ENCODE results near the gene FGF10. TPM values are rescaled to one million over a fixed set of nuclear protein-coding genes. Genes with fewer than 3 reads are reported as not detected.

The FGF10 gene
- total RNA-seq, 2 experiments from 2014 or later = not detected

DNA sequence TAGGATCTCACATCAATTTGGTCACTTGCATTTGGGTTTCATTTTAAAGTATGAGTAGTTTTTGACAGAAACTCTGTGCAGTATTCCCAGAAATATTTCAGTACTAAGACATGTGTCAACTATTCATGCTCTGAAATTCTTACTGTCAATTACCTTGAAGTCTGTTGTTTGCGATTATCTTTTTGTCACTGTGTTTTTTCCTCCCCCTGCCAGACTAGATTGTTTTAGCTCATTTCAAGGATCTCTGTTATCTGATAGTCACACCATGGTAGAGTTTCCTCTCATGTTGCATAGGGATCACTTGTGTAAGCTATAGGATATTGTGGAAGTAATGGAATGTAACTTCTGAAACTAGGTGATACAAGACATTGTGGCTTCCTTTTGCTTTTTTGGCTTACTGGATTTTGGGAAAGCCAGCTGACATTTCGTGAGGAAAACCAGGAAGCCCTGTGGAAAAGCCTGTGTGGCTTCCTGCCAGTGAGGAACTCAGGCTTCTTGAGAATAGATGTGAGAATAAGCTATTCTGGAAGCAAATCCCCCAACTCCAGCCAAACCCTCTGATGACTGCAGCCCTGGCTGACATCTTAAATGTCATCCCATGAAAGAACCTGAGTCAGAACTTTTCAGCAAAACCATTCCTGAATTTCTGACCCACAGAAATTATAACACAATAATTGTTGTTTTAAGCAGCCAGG is 122.2 kb downstream of the FGF10 start:
- H3K27ac Mint-ChIP-seq = no peak overlapping the region
- H3K4me3 Mint-ChIP-seq = no peak overlapping the region
- H3K27me3 Mint-ChIP-seq = no peaks in the 10 kb centered on the region
- H3K36me3 Mint-ChIP-seq = no peaks in the 10 kb centered on the region
- no peaks in the 10 kb centered on the region for H3K4me1 Mint-ChIP-seq
- POLR2A ChIA-PET = no interaction called here
- DNase-seq = no peak
- ATAC-seq (ENCODE audit: low read depth) = no peak
- no peaks in the 10 kb centered on the region for H3K9me3 Mint-ChIP-seq

- no peaks in the 10 kb centered on the region for H3K9me3 Mint-ChIP-seq
- H3K4me3 Mint-ChIP-seq = no peak overlapping the region
- H3K27ac Mint-ChIP-seq = no peak overlapping the region
- POLR2A ChIA-PET = no interaction called here
- ATAC-seq (ENCODE audit: low read depth) (no peak), DNase-seq (no peak)
- no peaks in the 10 kb centered on the region for H3K36me3 Mint-ChIP-seq
- no peaks in the 10 kb centered on the region for H3K4me1 Mint-ChIP-seq
- H3K27me3 Mint-ChIP-seq = no peaks in the 10 kb centered on the region
These were observed 123.5 kb downstream of the FGF10 start for GRCh38 chr5:44265713-44266112.

GRCh38 chr5:44260793-44261192 is 128.4 kb downstream of the FGF10 start:
- no peak overlapping the region for H3K4me3 Mint-ChIP-seq
- POLR2A ChIA-PET = no interaction called here
- no peaks in the 10 kb centered on the region for H3K9me3 Mint-ChIP-seq
- H3K27ac Mint-ChIP-seq = no peak overlapping the region
- H3K36me3 Mint-ChIP-seq = no peaks in the 10 kb centered on the region
- DNase-seq (no peak), ATAC-seq (ENCODE audit: low read depth) (no peak)
- H3K27me3 Mint-ChIP-seq = no peaks in the 10 kb centered on the region
- H3K4me1 Mint-ChIP-seq = no peaks in the 10 kb centered on the region

- no peak overlapping the region for H3K4me3 Mint-ChIP-seq
- no peaks in the 10 kb centered on the region for H3K27me3 Mint-ChIP-seq
- DNase-seq = no peak
- no peaks in the 10 kb centered on the region for H3K36me3 Mint-ChIP-seq
- H3K4me1 Mint-ChIP-seq = no peaks in the 10 kb centered on the region
- no peaks in the 10 kb centered on the region for H3K9me3 Mint-ChIP-seq
- no peak for ATAC-seq (ENCODE audit: low read depth)
- POLR2A ChIA-PET = no interaction called here
- no peak overlapping the region for H3K27ac Mint-ChIP-seq
These were observed 131.4 kb downstream of the FGF10 start for GRCh38 chr5:44257653-44258365.

DNA sequence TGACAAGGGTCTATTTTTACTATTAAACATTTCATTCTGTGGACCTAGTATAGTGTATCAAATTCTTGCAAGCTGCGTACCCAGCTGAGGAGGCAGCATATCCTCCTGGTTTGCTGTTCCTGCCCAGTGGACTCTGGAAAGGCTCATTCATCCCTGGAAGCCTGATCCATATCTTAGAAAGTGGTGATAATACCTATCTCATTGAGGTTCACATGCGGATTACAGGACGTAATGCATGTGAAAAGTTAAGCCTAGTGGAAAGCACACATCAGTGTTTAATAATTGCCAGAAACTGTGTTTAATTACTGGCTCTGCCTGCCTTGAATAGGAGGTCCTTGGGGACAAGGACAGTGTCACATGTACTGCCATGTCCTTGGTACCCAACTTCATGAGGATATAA is 132.0 kb downstream of the FGF10 start:
- Mint-ChIP-seq H3K4me1 (no peaks in the 10 kb centered on the region), H3K36me3 (no peaks in the 10 kb centered on the region), H3K27me3 (no peaks in the 10 kb centered on the region), H3K4me3 (no peak overlapping the region), H3K27ac (no peak overlapping the region), H3K9me3 (no peaks in the 10 kb centered on the region)
- ATAC-seq (ENCODE audit: low read depth) (no peak), DNase-seq (no peak)
- POLR2A ChIA-PET = no interaction called here
